HEK293 (cell line): Measurements from ENCODE around the gene SERPINB13.

Experiments
- CTCF ChIP-seq: fragments of 450-650 bp; formaldehyde crosslinking; IDR thresholded peaks from 2 replicates; pipeline ENCODE4 v1.5.1; 2016; ENCODE audit warnings: missing biosample characterization, missing genetic modification characterization
- PRDM4 ChIP-seq: fragments of 450-650 bp; formaldehyde crosslinking; IDR thresholded peaks from 2 replicates; pipeline ENCODE4 v1.5.1; 2017; ENCODE audit warnings: missing biosample characterization, missing genetic modification characterization
- REST ChIP-seq: fragments of 450-650 bp; formaldehyde crosslinking; IDR thresholded peaks from 2 replicates; pipeline ENCODE4 v1.5.1; 2016; ENCODE audit warnings: missing biosample characterization, missing genetic modification characterization
- ZIC2 ChIP-seq: fragments of 450-650 bp; formaldehyde crosslinking; IDR thresholded peaks from 2 replicates; pipeline ENCODE4 v1.5.1; 2016; ENCODE audit warnings: missing biosample characterization, missing genetic modification characterization
- ZNF670 ChIP-seq: fragments of 450-650 bp; formaldehyde crosslinking; IDR thresholded peaks from 2 replicates; pipeline ENCODE4 v1.5.1; 2016; ENCODE audit warnings: missing biosample characterization, missing genetic modification characterization, low read depth

- TF ChIP-seq PRDM4, result no peak
- no peak for TF ChIP-seq ZIC2 (tag by site-specific recombination)
- no peak for TF ChIP-seq CTCF (tag by site-specific recombination)
- no peak for TF ChIP-seq ZNF670 (tag by site-specific recombination)
- no peak for TF ChIP-seq REST
These were observed 47.1 kb upstream of the SERPINB13 start for GRCh38 chr18:63539904-63540510.
